HepG2 (cell line): Measurements from ENCODE around the gene SCYGR8. TPM values are rescaled to one million over a fixed set of nuclear protein-coding genes. Genes with fewer than 3 reads are reported as not detected.

Source experiments
- CEBPG ChIP-seq: IDR thresholded peaks from 2 replicates; pipeline ENCODE4 v1.6.1; 2016
- GABPB1 ChIP-seq: IDR thresholded peaks from 2 replicates; pipeline ENCODE4 v1.6.1; 2016; ENCODE audit warnings: mild to moderate bottlenecking, missing genetic modification reagents, moderate library complexity, missing compliant biosample characterization
- HBP1 ChIP-seq: IDR thresholded peaks from 2 replicates; pipeline ENCODE4 v1.6.1; 2016; ENCODE audit warnings: low read depth, control low read depth
- HOMEZ ChIP-seq: IDR thresholded peaks from 2 replicates; pipeline ENCODE4 v1.6.1; 2016; ENCODE audit warnings: low read depth
- KLF13 ChIP-seq: sonication (generic); formaldehyde crosslinking; IDR thresholded peaks from 2 replicates; pipeline ENCODE4 v1.4.0; 2020; ENCODE audit warnings: mild to moderate bottlenecking, missing genetic modification reagents
- KLF9 ChIP-seq: IDR thresholded peaks from 2 replicates; pipeline ENCODE4 v1.6.1; 2016; ENCODE audit warnings: low read depth
- RFXAP ChIP-seq: sonication (generic); formaldehyde crosslinking; IDR thresholded peaks from 2 replicates; pipeline ENCODE4 v1.4.0; 2020; ENCODE audit warnings: missing genetic modification reagents, borderline replicate concordance
- SMC3 ChIP-seq: IDR thresholded peaks from 2 replicates; pipeline ENCODE4 v1.6.1; 2011; ENCODE audit warnings: low read length, improper control_type of control experiment
- SNAPC4 ChIP-seq: sonication (generic); formaldehyde crosslinking; IDR thresholded peaks from 2 replicates; pipeline ENCODE4 v1.4.0; 2020; ENCODE audit warnings: mild to moderate bottlenecking, missing genetic modification reagents
- STAT5B ChIP-seq: sonication (generic); formaldehyde crosslinking; IDR thresholded peaks from 2 replicates; pipeline ENCODE4 v1.4.0; 2020; ENCODE audit warnings: missing genetic modification reagents
- ZFP82 ChIP-seq: sonication (generic); formaldehyde crosslinking; IDR thresholded peaks from 2 replicates; pipeline ENCODE4 v1.5.1; 2020; ENCODE audit warnings: mild to moderate bottlenecking, missing genetic modification reagents, borderline replicate concordance
- ZHX2 ChIP-seq, 2 experiments: sonication (generic) in 1 of 2; formaldehyde crosslinking in 1 of 2; IDR thresholded peaks; 2 replicates each; pipeline versions ENCODE4 v1.6.1 to v1.9.0; 2014 to 2022; ENCODE audit warnings: antibody characterized with exemption in 1 of 2, borderline replicate concordance in 1 of 2, inconsistent platforms in 1 of 2, low read depth in 1 of 2, missing genetic modification reagents in 1 of 2
- ZNF20 ChIP-seq: sonication (generic); formaldehyde crosslinking; IDR thresholded peaks from 2 replicates; pipeline ENCODE4 v1.4.0; 2020; ENCODE audit warnings: mild to moderate bottlenecking, moderate library complexity, missing genetic modification reagents
- ZNF451 ChIP-seq: sonication (generic); formaldehyde crosslinking; IDR thresholded peaks from 2 replicates; pipeline ENCODE4 v1.5.0; 2020; ENCODE audit warnings: mild to moderate bottlenecking, missing genetic modification reagents
- ZNF530 ChIP-seq: sonication (generic); formaldehyde crosslinking; IDR thresholded peaks from 2 replicates; pipeline ENCODE4 v1.5.0; 2020; ENCODE audit warnings: low read depth, mild to moderate bottlenecking, missing genetic modification reagents
- ZNF644 ChIP-seq: IDR thresholded peaks from 2 replicates; pipeline ENCODE4 v1.6.1; 2016; ENCODE audit warnings: low read depth
- ZNF724P ChIP-seq: sonication (generic); formaldehyde crosslinking; IDR thresholded peaks from 2 replicates; pipeline ENCODE4 v1.8.0; 2022; ENCODE audit warnings: missing genetic modification reagents, borderline replicate concordance
- polyA plus RNA-seq, 8 experiments: library from polyadenylated mRNA; depleted of rRNA in 3 of 8; stranded (reverse) in 7 of 8; unstranded in 1 of 8; fragments of >200 nt; fragmentation: Illumina TruSeq in 4 of 8; extraction: Trizol in 4 of 8; gene quantifications; 2 replicates each; pipeline versions ENCODE4 v1.2.1 to v1.2.3, GENCODE V29; 2011 to 2016; ENCODE audit warnings: low read depth in 4 of 8, missing spikeins in 1 of 8, mixed read lengths in 1 of 8; ENCODE audit not compliant: insufficient read depth in 1 of 8
- total RNA-seq, 5 experiments: library from RNA; depleted of rRNA; stranded (reverse); fragments of >200 nt; fragmentation: Illumina TruSeq; extraction: Trizol; gene quantifications; 2 replicates each; pipeline ENCODE4 v1.2.3, GENCODE V29; 2016; ENCODE audit warnings: low read depth in 1 of 5

SCYGR8 gene
- total and polyA plus RNA-seq, 2 of the 13 experiments (the other 11 are each of a cell fraction or from before 2014, with no cell fraction given) = not detected

GRCh38 chr2:227793148-227793712 lies 47.5 kb downstream of the SCYGR8 start (continued):
- TF ChIP-seq HOMEZ (peak; percentile 66; the same call in 1 of the 2 replicates), ZNF451 (CRISPR knock-in tag) (no peak), ZNF644 (CRISPR knock-in tag) (peak; percentile 79), KLF13 (no peak), SNAPC4 (CRISPR knock-in tag) (no peak), GABPB1 (no peak), SMC3 (no peak), ZFP82 (CRISPR knock-in tag) (no peak), HBP1 (CRISPR knock-in tag) (no peak), KLF9 (CRISPR knock-in tag) (no peak), STAT5B (CRISPR knock-in tag) (no peak), ZNF20 (CRISPR knock-in tag) (no peak), ZNF530 (CRISPR knock-in tag) (no peak), CEBPG (CRISPR knock-in tag) (peak; percentile 82), ZHX2 (IDR thresholded peaks at IDR 0.05; ENCODE audit: low read depth) (no peak), ZHX2 (CRISPR knock-in tag; IDR thresholded peaks at IDR 0.05; ENCODE audit: borderline replicate concordance) (no peak), ZNF724P (CRISPR knock-in tag) (no peak), RFXAP (CRISPR knock-in tag) (no peak)
